HepG2 (cell line): Measurements from ENCODE around the gene TMED5. TPM values are rescaled to one million over a fixed set of nuclear protein-coding genes. Genes with fewer than 3 reads are reported as not detected.

Source experiments
- ATAC-seq: fragments of 200-7000 bp; cut with Tn5 transposase; 3 replicates; pipeline ENCODE4 v1.9.1; 2020; ENCODE audit warnings: mild to moderate bottlenecking, moderate library complexity
- BruUV-seq: library from RNA; stranded (reverse); fragments of 400-500 nt; replicated peaks from 2 replicates; lab custom pipeline; 2021; lab: Mats Ljungman, UMichigan
- CTCF ChIA-PET: fragments of 300-600 bp; formaldehyde crosslinking; extraction: SDS; loops from one replicate; lab custom pipeline; 2021; ENCODE audit warnings: low total read pairs, inconsistent platforms, low intra/inter-chr PET ratio; lab: Yijun Ruan, JAX
- POLR2A ChIA-PET: fragments of 350-600 bp; sonication (Branson Sonifier 250); formaldehyde crosslinking; loops from one replicate; lab custom pipeline; 2020; ENCODE audit warnings: antibody characterized with exemption, inconsistent platforms; lab: Yijun Ruan, JAX
- DNase-seq: peaks from one replicate; pipeline ENCODE4 v3.0.0-alpha.2; 2015; ENCODE audit warnings: low spot score
- FAIRE-seq: peaks from 3 replicates; lab custom pipeline; 2011; peaks lifted over from hg19 to GRCh38; lab: Jason Lieb, UNC
- H2AFZ ChIP-seq: one replicate; pipeline ENCODE4 v1.6.1; 2011; ENCODE audit warnings: low read length, inconsistent platforms
- H3K27ac ChIP-seq: fragments of 300-600 bp; 3 replicates; pipeline ENCODE4 v1.8.0; 2011; ENCODE audit warnings: mixed run types, mild to moderate bottlenecking, mixed read lengths, low read length, inconsistent platforms; ENCODE audit not compliant: insufficient read depth; ENCODE audit errors: extremely low read length
- H3K27me3 ChIP-seq, 2 experiments: fragments of 200-600 bp in 1 of 2; 2 replicates in 1 of 2; 3 replicates in 1 of 2; pipeline versions ENCODE4 v1.6.0 to v1.8.0; 2011; ENCODE audit warnings: low read length in 2 of 2, mild to moderate bottlenecking in 2 of 2, moderate library complexity in 2 of 2, inconsistent platforms in 1 of 2; ENCODE audit not compliant: insufficient read depth in 2 of 2, control insufficient read depth in 1 of 2
- H3K36me3 ChIP-seq, 2 experiments: fragments of 200-600 bp in 1 of 2; replicated peaks in 1 of 2; 2 replicates in 1 of 2; 3 replicates in 1 of 2; pipeline versions ENCODE4 v1.5.1 to v1.8.0; 2011; ENCODE audit warnings: low read length in 2 of 2, inconsistent platforms in 1 of 2; ENCODE audit not compliant: insufficient read depth in 2 of 2, control insufficient read depth in 1 of 2
- H3K4me1 ChIP-seq: 2 replicates; pipeline ENCODE4 v1.5.1; 2012; ENCODE audit warnings: low read length, inconsistent platforms; ENCODE audit not compliant: insufficient read depth
- H3K4me2 ChIP-seq: 2 replicates; pipeline ENCODE4 v1.6.0; 2011; ENCODE audit warnings: low read depth, low read length, inconsistent platforms
- H3K4me3 ChIP-seq, 3 experiments: fragments of 200-600 bp in 1 of 3; sonication (generic), shearing (Covaris generic) in 1 of 3; replicated peaks in 1 of 3; 2 replicates each; pipeline ENCODE4 v1.5.1; 2011 to 2016; ENCODE audit warnings: low read length in 3 of 3, inconsistent platforms in 2 of 3, low read depth in 2 of 3, mild to moderate bottlenecking in 2 of 3, control low read depth in 1 of 3, mixed read lengths in 1 of 3; ENCODE audit not compliant: insufficient read depth in 1 of 3
- H3K79me2 ChIP-seq: one replicate; pipeline ENCODE4 v1.6.1; 2011; ENCODE audit warnings: low read length, inconsistent platforms; ENCODE audit not compliant: insufficient read depth
- H3K9ac ChIP-seq: 2 replicates; pipeline ENCODE4 v1.6.0; 2011; ENCODE audit warnings: mild to moderate bottlenecking, low read depth, low read length, inconsistent platforms; ENCODE audit not compliant: insufficient read depth
- H3K9me3 ChIP-seq: 2 replicates; pipeline ENCODE4 v1.5.1; 2012; ENCODE audit warnings: mild to moderate bottlenecking, low read length
- H4K20me1 ChIP-seq: 2 replicates; pipeline ENCODE4 v1.6.0; 2011; ENCODE audit warnings: inconsistent platforms, mild to moderate bottlenecking, low read length, moderate library complexity; ENCODE audit not compliant: insufficient read depth
- BCL6 ChIP-seq: IDR thresholded peaks from 2 replicates; pipeline ENCODE4 v1.6.1; 2016; ENCODE audit warnings: missing genetic modification reagents, missing compliant biosample characterization
- HNRNPK ChIP-seq: fragments of 200-400 bp; formaldehyde crosslinking; IDR thresholded peaks from 2 replicates; pipeline ENCODE4 v1.6.1; 2018; ENCODE audit warnings: low read length, low read depth, moderate library complexity, mild to moderate bottlenecking; ENCODE audit not compliant: poor library complexity, severe bottlenecking
- HOMEZ ChIP-seq: IDR thresholded peaks from 2 replicates; pipeline ENCODE4 v1.6.1; 2016; ENCODE audit warnings: low read depth
- MAFF ChIP-seq: IDR thresholded peaks from 2 replicates; pipeline ENCODE4 v1.6.1; 2011; ENCODE audit warnings: low read depth, low read length, improper control_type of control experiment
- NCOA2 ChIP-seq: sonication (generic); formaldehyde crosslinking; IDR thresholded peaks from 2 replicates; pipeline ENCODE4 v1.8.0; 2022; ENCODE audit warnings: inconsistent platforms
- NKX3-1 ChIP-seq: sonication (generic); formaldehyde crosslinking; IDR thresholded peaks from 2 replicates; pipeline ENCODE4 v1.5.0; 2020; ENCODE audit warnings: missing genetic modification reagents
- RXRB ChIP-seq: IDR thresholded peaks from 2 replicates; pipeline ENCODE4 v1.6.1; 2016; ENCODE audit warnings: borderline replicate concordance, missing genetic modification reagents, missing compliant biosample characterization
- SAP130 ChIP-seq: IDR thresholded peaks from 2 replicates; pipeline ENCODE4 v1.6.1; 2016; ENCODE audit warnings: low read depth
- SOX13 ChIP-seq, 3 experiments: fragments of 450-650 bp in 1 of 3; sonication (generic) in 1 of 3; formaldehyde crosslinking in 1 of 3; IDR thresholded peaks in 2 of 3; conservative IDR thresholded peaks in 1 of 3; 2 replicates each; pipeline versions ENCODE4 v1.5.0 to v1.6.1; 2016 to 2020; ENCODE audit warnings: antibody characterized with exemption in 1 of 3, mild to moderate bottlenecking in 1 of 3, missing compliant biosample characterization in 1 of 3, missing genetic modification reagents in 1 of 3, moderate library complexity in 1 of 3
- SOX6 ChIP-seq, 2 experiments: fragments of 450-650 bp in 1 of 2; sonication (generic) in 1 of 2; formaldehyde crosslinking in 1 of 2; IDR thresholded peaks; 2 replicates each; pipeline versions ENCODE4 v1.4.0 to v1.6.1; 2017 to 2020; ENCODE audit warnings: antibody characterized with exemption in 1 of 2, mild to moderate bottlenecking in 1 of 2, missing genetic modification reagents in 1 of 2
- TEAD3 ChIP-seq: optimal IDR thresholded peaks from 2 replicates; pipeline ENCODE3; 2016; ENCODE audit warnings: borderline replicate concordance
- ZNF7 ChIP-seq: IDR thresholded peaks from 2 replicates; pipeline ENCODE4 v1.6.1; 2016; ENCODE audit warnings: missing biosample characterization, missing genetic modification reagents
- WGBS: methylation state at CpG from one replicate; pipeline ENCODE4 v1.1.6; 2017; ENCODE audit warnings: low lambda C conversion rate; 5-methylcytosine and 5-hydroxymethylcytosine counted together
- in situ Hi-C: cut with HindIII; loops from 2 replicates; pipeline ENCODE4 v1.10.0; 2017; ENCODE audit warnings: low pct_unique_long_range_greater_than_20kb; ENCODE audit not compliant: extremely low pct_ligation_motif_present
- intact Hi-C: fragments of 100-400 bp; cut with micrococcal nuclease; formaldehyde crosslinking; loops from one replicate; pipeline ENCODE4 v1.10.0; 2022; ENCODE audit not compliant: unreplicated experiment
- polyA plus RNA-seq, 8 experiments: library from polyadenylated mRNA; depleted of rRNA in 3 of 8; stranded (reverse) in 7 of 8; unstranded in 1 of 8; fragments of >200 nt; fragmentation: Illumina TruSeq in 4 of 8; extraction: Trizol in 4 of 8; gene quantifications; 2 replicates each; pipeline versions ENCODE4 v1.2.1 to v1.2.3, GENCODE V29; 2011 to 2016; ENCODE audit warnings: low read depth in 4 of 8, missing spikeins in 1 of 8, mixed read lengths in 1 of 8; ENCODE audit not compliant: insufficient read depth in 1 of 8
- total RNA-seq, 5 experiments: library from RNA; depleted of rRNA; stranded (reverse); fragments of >200 nt; fragmentation: Illumina TruSeq; extraction: Trizol; gene quantifications; 2 replicates each; pipeline ENCODE4 v1.2.3, GENCODE V29; 2016; ENCODE audit warnings: low read depth in 1 of 5
- TF ChIP-seq, protein P1 (sequence below): sonication (generic); formaldehyde crosslinking; IDR thresholded peaks from 2 replicates; pipeline ENCODE4 v1.4.0; 2020; ENCODE audit warnings: low read depth, missing genetic modification reagents

Gene TMED5
- total and polyA plus RNA-seq, 2 of the 13 experiments (the other 11 are each of a cell fraction or from before 2014, with no cell fraction given), result 58.1 to 99.0 TPM

GRCh38 chr1:93172778-93173177 lies 7.4 kb downstream of the TMED5 start:
- FAIRE-seq (no peak), ATAC-seq (peak; percentile 72), DNase-seq (peak; percentile 63)
- H3K4me2 ChIP-seq, result no peak overlapping the region
- in situ Hi-C loops (no loop called here), intact Hi-C loops (no loop called here)
- H4K20me1 ChIP-seq, result peaks cover 4% of the 10 kb centered on the region; the same call in 1 of the 2 replicates
- H3K79me2 ChIP-seq, result peaks cover 89% of the 10 kb centered on the region
- 6% methylated on average over 1 of the region's 1 CpG for WGBS
- no peak overlapping the region for H3K27ac ChIP-seq
- peaks cover 4 to 11% of the 10 kb centered on the region in 2 experiments; a peak in 3 of 5 replicates for H3K36me3 ChIP-seq
- no peak overlapping the region for H3K4me3 ChIP-seq
- H3K27me3 ChIP-seq, result no peaks in the 10 kb centered on the region
- ChIA-PET CTCF (no interaction called here), POLR2A (interaction anchor here (1.2 to 1.4 kb wide), 2 partner anchors 9 to 56 kb away, joined by 4 to 6 read pairs; no protein-coding TSS in a partner anchor)
- no peaks in the 10 kb centered on the region for H3K9me3 ChIP-seq
- BruUV-seq, result no TSS peak
- no peak overlapping the region for H3K9ac ChIP-seq
- no peak overlapping the region for H2AFZ ChIP-seq
- TF ChIP-seq ZNF7 (CRISPR knock-in tag) (peak; percentile 86), SOX13 (IDR thresholded peaks at IDR 0.05) (no peak), SOX13 (CRISPR knock-in tag; conservative IDR thresholded peaks at IDR 0.05 in 1 of 2, IDR thresholded peaks at IDR 0.05 in 1 of 2) (peak in 1 of 2 experiments; percentile 35; a peak in 1 of 4 replicates), BCL6 (CRISPR knock-in tag) (peak; percentile 77), HNRNPK (peak; percentile 13), NKX3-1 (no peak), NCOA2 (peak; percentile 17; the same call in 1 of the 2 replicates), SOX6 (IDR thresholded peaks at IDR 0.05) (no peak), SOX6 (CRISPR knock-in tag; IDR thresholded peaks at IDR 0.05) (peak; percentile 11; the same call in 1 of the 2 replicates), HOMEZ (CRISPR knock-in tag) (peak; percentile 28; the same call in 1 of the 2 replicates), SAP130 (0 out of 2 replicates have a peak, but pooled peaks have one; percentile 20), TEAD3 (peak; percentile 80), MAFF (no peak), RXRB (peak; percentile 24; the same call in 1 of the 2 replicates)
- TF ChIP-seq, protein P1, sequence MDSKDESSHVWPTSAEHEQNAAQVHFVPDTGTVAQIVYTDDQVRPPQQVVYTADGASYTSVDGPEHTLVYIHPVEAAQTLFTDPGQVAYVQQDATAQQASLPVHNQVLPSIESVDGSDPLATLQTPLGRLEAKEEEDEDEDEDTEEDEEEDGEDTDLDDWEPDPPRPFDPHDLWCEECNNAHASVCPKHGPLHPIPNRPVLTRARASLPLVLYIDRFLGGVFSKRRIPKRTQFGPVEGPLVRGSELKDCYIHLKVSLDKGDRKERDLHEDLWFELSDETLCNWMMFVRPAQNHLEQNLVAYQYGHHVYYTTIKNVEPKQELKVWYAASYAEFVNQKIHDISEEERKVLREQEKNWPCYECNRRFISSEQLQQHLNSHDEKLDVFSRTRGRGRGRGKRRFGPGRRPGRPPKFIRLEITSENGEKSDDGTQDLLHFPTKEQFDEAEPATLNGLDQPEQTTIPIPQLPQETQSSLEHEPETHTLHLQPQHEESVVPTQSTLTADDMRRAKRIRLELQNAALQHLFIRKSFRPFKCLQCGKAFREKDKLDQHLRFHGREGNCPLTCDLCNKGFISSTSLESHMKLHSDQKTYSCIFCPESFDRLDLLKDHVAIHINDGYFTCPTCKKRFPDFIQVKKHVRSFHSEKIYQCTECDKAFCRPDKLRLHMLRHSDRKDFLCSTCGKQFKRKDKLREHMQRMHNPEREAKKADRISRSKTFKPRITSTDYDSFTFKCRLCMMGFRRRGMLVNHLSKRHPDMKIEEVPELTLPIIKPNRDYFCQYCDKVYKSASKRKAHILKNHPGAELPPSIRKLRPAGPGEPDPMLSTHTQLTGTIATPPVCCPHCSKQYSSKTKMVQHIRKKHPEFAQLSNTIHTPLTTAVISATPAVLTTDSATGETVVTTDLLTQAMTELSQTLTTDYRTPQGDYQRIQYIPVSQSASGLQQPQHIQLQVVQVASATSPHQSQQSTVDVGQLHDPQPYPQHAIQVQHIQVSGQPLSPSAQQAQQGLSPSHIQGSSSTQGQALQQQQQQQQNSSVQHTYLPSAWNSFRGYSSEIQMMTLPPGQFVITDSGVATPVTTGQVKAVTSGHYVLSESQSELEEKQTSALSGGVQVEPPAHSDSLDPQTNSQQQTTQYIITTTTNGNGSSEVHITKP (CRISPR knock-in tag), result no peak
- peaks cover 59% of the 10 kb centered on the region for H3K4me1 ChIP-seq
